ENCODE results near the gene AMPD3. TPM values are rescaled to one million over a fixed set of nuclear protein-coding genes. Genes with fewer than 3 reads are reported as not detected.

The AMPD3 gene
- total and polyA plus RNA-seq, 2 donors (not counting 3 experiments of a cell fraction or from before 2014, with no cell fraction given): 1.4 to 2.5 TPM

DNA sequence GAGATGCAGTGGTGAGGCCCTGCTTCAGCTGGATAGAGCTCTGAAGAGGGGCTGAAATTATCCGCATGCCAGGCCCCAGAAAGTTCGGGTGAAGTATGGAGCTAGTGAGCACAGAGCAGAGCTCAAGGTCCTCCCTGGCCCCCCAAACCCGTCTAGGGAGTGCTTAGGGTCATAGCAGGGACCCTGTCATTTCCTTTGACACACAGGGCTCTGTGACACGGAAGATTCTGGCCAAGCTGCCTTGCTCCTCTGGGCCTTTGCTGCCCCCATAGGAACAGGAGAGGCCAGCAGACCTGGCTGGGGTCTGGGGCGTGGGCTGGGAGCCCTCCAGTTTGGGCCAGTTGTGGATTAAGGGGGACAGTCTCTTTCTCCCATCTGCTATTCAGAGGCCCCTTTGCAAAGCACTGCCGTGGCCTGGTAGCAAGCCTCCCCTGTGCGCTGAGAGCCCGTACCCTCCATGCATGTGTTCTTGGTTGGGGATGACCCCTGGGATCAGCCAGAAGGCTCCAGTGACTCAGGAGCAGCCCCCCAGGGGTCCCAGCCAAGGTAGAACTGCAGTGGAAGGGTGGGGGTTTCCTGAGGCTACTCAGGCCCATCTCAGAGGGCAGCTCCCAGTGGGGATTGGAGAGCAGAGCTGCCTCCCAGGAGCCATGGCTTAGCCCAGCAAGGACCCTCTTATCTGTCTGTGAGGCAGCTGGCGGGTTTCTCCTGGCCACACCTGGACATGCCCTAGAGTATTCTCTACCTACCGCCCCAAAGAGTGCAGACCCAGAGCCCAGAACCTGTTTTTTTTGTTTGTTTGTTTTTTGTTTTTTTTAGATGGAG, 43.6 kb downstream of the AMPD3 start:
- FAIRE-seq (no peak), DNase-seq (ENCODE audit: low read depth, low spot score) (no peak)
- CTCF ChIA-PET: interaction anchor here (1.2 to 1.3 kb wide), 2 partner anchors 15 to 42 kb away, joined by 3 to 4 read pairs; partner anchors contain the start of gene RNF141
- Histone ChIP-seq H2AFZ (ENCODE audit: low read depth, low read length) (no peak overlapping the region), H3K9me3 (replicated peaks; ENCODE audit: control insufficient read depth, insufficient read depth, low read length) (no peaks in the 10 kb centered on the region), H3K9ac (replicated peaks; ENCODE audit: extremely low read depth, insufficient read depth, low read length) (no peak overlapping the region), H4K20me1 (replicated peaks; ENCODE audit: control insufficient read depth, extremely low read depth, insufficient read depth, low read length) (no peaks in the 10 kb centered on the region), H3K36me3 (ENCODE audit: control insufficient read depth in 2 of 2, extremely low read depth in 1 of 2, insufficient read depth in 2 of 2, low read length in 2 of 2) (no peaks in the 10 kb centered on the region), H3K4me1 (ENCODE audit: control insufficient read depth, extremely low read depth, insufficient read depth, low read length) (no peaks in the 10 kb centered on the region), H3K27me3 (ENCODE audit: control insufficient read depth in 2 of 2, insufficient read depth in 2 of 2, low read length in 2 of 2) (no peaks in the 10 kb centered on the region), H3K9me1 (replicated peaks; ENCODE audit: control insufficient read depth, extremely low read depth, insufficient read depth, low read length) (no peaks in the 10 kb centered on the region), H3K79me2 (ENCODE audit: control insufficient read depth, insufficient read depth, low read length) (no peaks in the 10 kb centered on the region), H3K4me3 (replicated peaks in 1 of 3; ENCODE audit: insufficient read depth in 1 of 3, low read depth in 1 of 3, low read length in 3 of 3) (no peak overlapping the region), H3K4me2 (ENCODE audit: insufficient read depth, low read length) (no peak overlapping the region), H3K27ac (ENCODE audit: insufficient read depth, low read depth, low read length) (no peak overlapping the region)
- intact Hi-C loops (cut with micrococcal nuclease): no loop called here
- dilution Hi-C loops (cut with MboI; ENCODE audit: extremely low pct_ligation_motif_present, low sequenced_read_pairs): no loop called here
- POLR2A ChIA-PET: interaction anchor here (0.6 kb wide), 1 partner anchor 310 kb away, joined by 3 read pairs; the partner anchor contains the start of gene EIF4G2
- TF ChIP-seq MYC (IDR thresholded peaks at IDR 0.05; ENCODE audit: low read depth, low read length) (no peak), FOS (IDR thresholded peaks at IDR 0.05; ENCODE audit: borderline replicate concordance, insufficient read depth, low read length) (no peak), EZH2 (IDR thresholded peaks at IDR 0.05; ENCODE audit: borderline replicate concordance, low read depth, low read length, severe bottlenecking) (no peak), POLR2AphosphoS5 (IDR thresholded peaks at IDR 0.05; ENCODE audit: insufficient read depth, low read depth, low read length) (no peak), JUN (IDR thresholded peaks at IDR 0.05; ENCODE audit: borderline replicate concordance, insufficient read depth, insufficient read length, low read depth) (no peak), POLR2A (IDR thresholded peaks at IDR 0.05; ENCODE audit: low read depth, low read length) (no peak), GATA2 (IDR thresholded peaks at IDR 0.05; ENCODE audit: insufficient read depth, insufficient read length, low read depth, low read length) (no peak)
- BruUV-seq (replicated peaks): no TSS peak

GRCh38 chr11:10499452-10499851, 44.4 kb downstream of the AMPD3 start:
- no peaks in the 10 kb centered on the region for H3K36me3 ChIP-seq (ENCODE audit: control insufficient read depth in 2 of 2, extremely low read depth in 1 of 2, insufficient read depth in 2 of 2, low read length in 2 of 2)

More at GRCh38 chr11:10499452-10499851, 44.4 kb downstream of the AMPD3 start:
- no peaks in the 10 kb centered on the region for H3K9me3 ChIP-seq (replicated peaks; ENCODE audit: control insufficient read depth, insufficient read depth, low read length)
- no peaks in the 10 kb centered on the region for H3K9me1 ChIP-seq (replicated peaks; ENCODE audit: control insufficient read depth, extremely low read depth, insufficient read depth, low read length)
- intact Hi-C loops (cut with micrococcal nuclease): no loop called here
- FAIRE-seq (no peak), DNase-seq (ENCODE audit: low read depth, low spot score) (no peak)
- no TSS peak for BruUV-seq (replicated peaks)
- TF ChIP-seq POLR2A (IDR thresholded peaks at IDR 0.05; ENCODE audit: low read depth, low read length) (no peak), EZH2 (IDR thresholded peaks at IDR 0.05; ENCODE audit: borderline replicate concordance, low read depth, low read length, severe bottlenecking) (no peak), FOS (IDR thresholded peaks at IDR 0.05; ENCODE audit: borderline replicate concordance, insufficient read depth, low read length) (no peak), POLR2AphosphoS5 (IDR thresholded peaks at IDR 0.05; ENCODE audit: insufficient read depth, low read depth, low read length) (no peak), GATA2 (IDR thresholded peaks at IDR 0.05; ENCODE audit: insufficient read depth, insufficient read length, low read depth, low read length) (no peak), JUN (IDR thresholded peaks at IDR 0.05; ENCODE audit: borderline replicate concordance, insufficient read depth, insufficient read length, low read depth) (no peak), MYC (IDR thresholded peaks at IDR 0.05; ENCODE audit: low read depth, low read length) (no peak)
- TF ChIP-seq, protein P1, sequence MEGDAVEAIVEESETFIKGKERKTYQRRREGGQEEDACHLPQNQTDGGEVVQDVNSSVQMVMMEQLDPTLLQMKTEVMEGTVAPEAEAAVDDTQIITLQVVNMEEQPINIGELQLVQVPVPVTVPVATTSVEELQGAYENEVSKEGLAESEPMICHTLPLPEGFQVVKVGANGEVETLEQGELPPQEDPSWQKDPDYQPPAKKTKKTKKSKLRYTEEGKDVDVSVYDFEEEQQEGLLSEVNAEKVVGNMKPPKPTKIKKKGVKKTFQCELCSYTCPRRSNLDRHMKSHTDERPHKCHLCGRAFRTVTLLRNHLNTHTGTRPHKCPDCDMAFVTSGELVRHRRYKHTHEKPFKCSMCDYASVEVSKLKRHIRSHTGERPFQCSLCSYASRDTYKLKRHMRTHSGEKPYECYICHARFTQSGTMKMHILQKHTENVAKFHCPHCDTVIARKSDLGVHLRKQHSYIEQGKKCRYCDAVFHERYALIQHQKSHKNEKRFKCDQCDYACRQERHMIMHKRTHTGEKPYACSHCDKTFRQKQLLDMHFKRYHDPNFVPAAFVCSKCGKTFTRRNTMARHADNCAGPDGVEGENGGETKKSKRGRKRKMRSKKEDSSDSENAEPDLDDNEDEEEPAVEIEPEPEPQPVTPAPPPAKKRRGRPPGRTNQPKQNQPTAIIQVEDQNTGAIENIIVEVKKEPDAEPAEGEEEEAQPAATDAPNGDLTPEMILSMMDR (IDR thresholded peaks at IDR 0.05; ENCODE audit: extremely low read depth in 1 of 2, insufficient read depth in 1 of 2, low read depth in 1 of 2, low read length in 2 of 2): no peak
- TF ChIP-seq, protein P2, sequence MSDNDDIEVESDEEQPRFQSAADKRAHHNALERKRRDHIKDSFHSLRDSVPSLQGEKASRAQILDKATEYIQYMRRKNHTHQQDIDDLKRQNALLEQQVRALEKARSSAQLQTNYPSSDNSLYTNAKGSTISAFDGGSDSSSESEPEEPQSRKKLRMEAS (IDR thresholded peaks at IDR 0.05; ENCODE audit: insufficient read depth, insufficient read length): no peak
- no peaks in the 10 kb centered on the region for H3K79me2 ChIP-seq (ENCODE audit: control insufficient read depth, insufficient read depth, low read length)
- H3K9ac ChIP-seq (replicated peaks; ENCODE audit: extremely low read depth, insufficient read depth, low read length): no peak overlapping the region
- H4K20me1 ChIP-seq (replicated peaks; ENCODE audit: control insufficient read depth, extremely low read depth, insufficient read depth, low read length): no peaks in the 10 kb centered on the region
- H3K4me1 ChIP-seq (ENCODE audit: control insufficient read depth, extremely low read depth, insufficient read depth, low read length): no peaks in the 10 kb centered on the region
- H3K27ac ChIP-seq (ENCODE audit: insufficient read depth, low read depth, low read length): no peak overlapping the region
- dilution Hi-C loops (cut with MboI; ENCODE audit: extremely low pct_ligation_motif_present, low sequenced_read_pairs): no loop called here
- H3K4me2 ChIP-seq (ENCODE audit: insufficient read depth, low read length): no peak overlapping the region
- H3K4me3 ChIP-seq (replicated peaks in 1 of 3; ENCODE audit: insufficient read depth in 1 of 3, low read depth in 1 of 3, low read length in 3 of 3): no peak overlapping the region
- H3K27me3 ChIP-seq (ENCODE audit: control insufficient read depth in 2 of 2, insufficient read depth in 2 of 2, low read length in 2 of 2): no peaks in the 10 kb centered on the region
- no peak overlapping the region for H2AFZ ChIP-seq (ENCODE audit: low read depth, low read length)
- ChIA-PET CTCF (no interaction called here), POLR2A (no interaction called here)

All from endothelial cell of umbilical vein (primary cell).